B cell (primary cell): ENCODE measurements around the gene GUCD1. TPM values are rescaled to one million over a fixed set of nuclear protein-coding genes. Genes with fewer than 3 reads are reported as not detected.
"Not testable (repeated sequence)": the region's sequence is repeated elsewhere in the genome, so short reads cannot be mapped to it uniquely, and the experiment has no call there.

Source experiments
- ATAC-seq: fragments of 200-7000 bp; cut with Tn5 transposase; one replicate; pipeline ENCODE4 v1.10.0; 2021; ENCODE audit warnings: low read depth, mild to moderate bottlenecking, moderate number of reproducible peaks, moderate library complexity
- CTCF ChIA-PET: fragments of 350-600 bp; sonication (Branson Sonifier 250); formaldehyde crosslinking; loops from one replicate; lab custom pipeline; 2021; ENCODE audit warnings: antibody characterized with exemption, inconsistent platforms; lab: Charles Lee
- POLR2A ChIA-PET: fragments of 350-600 bp; sonication (Branson Sonifier 250); formaldehyde crosslinking; loops from one replicate; lab custom pipeline; 2021; ENCODE audit warnings: antibody characterized with exemption; lab: Charles Lee
- DNase-seq: peaks from one replicate; pipeline ENCODE4 v3.0.0; 2013
- H2AFZ ChIP-seq: 2 replicates; pipeline ENCODE4 v1.6.1; 2012; ENCODE audit warnings: mild to moderate bottlenecking, low read depth, low read length; ENCODE audit not compliant: insufficient read depth, poor library complexity, severe bottlenecking
- H3K27ac ChIP-seq, 2 donors: 1 replicate in 1 of 2; 2 replicates in 1 of 2; pipeline ENCODE4 v1.5.1; 2012 to 2013; ENCODE audit warnings: low read length in 2 of 2, mild to moderate bottlenecking in 2 of 2, moderate library complexity in 1 of 2
- H3K27me3 ChIP-seq, 4 experiments: fragments of 200-600 bp in 1 of 4; sonication (generic) in 1 of 4; replicated peaks in 1 of 4; 1 replicate in 2 of 4; 2 replicates in 2 of 4; pipeline versions ENCODE4 v1.6.1 to v1.7.0; 2013 to 2016; ENCODE audit warnings: low read length in 3 of 4, mild to moderate bottlenecking in 2 of 4, mixed read lengths in 1 of 4, moderate library complexity in 1 of 4; ENCODE audit not compliant: insufficient read depth in 4 of 4, control insufficient read depth in 3 of 4; ENCODE audit errors: control extremely low read depth in 1 of 4
- H3K36me3 ChIP-seq, 2 experiments: replicated peaks in 1 of 2; 1 replicate in 1 of 2; 2 replicates in 1 of 2; pipeline versions ENCODE4 v1.6.1 to v1.7.1; 2013; ENCODE audit warnings: low read length in 1 of 2; ENCODE audit not compliant: insufficient read depth in 2 of 2, control insufficient read depth in 1 of 2; ENCODE audit errors: control extremely low read depth in 1 of 2, extremely low read depth in 1 of 2
- H3K4me1 ChIP-seq, 2 donors: fragments of 200-600 bp in 1 of 2; sonication (generic) in 1 of 2; 1 replicate in 1 of 2; 2 replicates in 1 of 2; pipeline versions ENCODE4 v1.5.1 to v1.6.1; 2013 to 2017; ENCODE audit warnings: low read length in 2 of 2; ENCODE audit not compliant: control insufficient read depth in 2 of 2, insufficient read depth in 2 of 2
- H3K4me2 ChIP-seq: replicated peaks from 2 replicates; pipeline ENCODE3; 2012; ENCODE audit warnings: mild to moderate bottlenecking, low read depth, low read length; ENCODE audit not compliant: poor library complexity, severe bottlenecking
- H3K4me3 ChIP-seq, 5 experiments: fragments of 200-600 bp in 1 of 5; sonication (generic) in 1 of 5; 1 replicate in 3 of 5; 2 replicates in 2 of 5; pipeline versions ENCODE4 v1.5.1 to v1.7.0; 2011 to 2016; ENCODE audit warnings: low read length in 4 of 5, mild to moderate bottlenecking in 4 of 5, low read depth in 2 of 5, control low read depth in 1 of 5, moderate library complexity in 1 of 5; ENCODE audit not compliant: insufficient read depth in 1 of 5; ENCODE audit errors: control extremely low read depth in 1 of 5, extremely low read depth in 1 of 5
- H3K79me2 ChIP-seq: fragments of 200-600 bp; sonication (generic); one replicate; pipeline ENCODE4 v1.6.0; 2016; ENCODE audit warnings: low read length; ENCODE audit not compliant: control insufficient read depth, insufficient read depth
- H3K9ac ChIP-seq: fragments of 200-600 bp; sonication (generic); 2 replicates; pipeline ENCODE4 v1.6.1; 2017; ENCODE audit warnings: mild to moderate bottlenecking, low read length, moderate library complexity
- H3K9me3 ChIP-seq, 3 donors: one replicate each; pipeline versions ENCODE4 v1.6.1 to v1.7.1; 2013; ENCODE audit warnings: low read length in 2 of 3; ENCODE audit not compliant: control insufficient read depth in 2 of 3, insufficient read depth in 1 of 3; ENCODE audit errors: control extremely low read depth in 1 of 3
- H4K20me1 ChIP-seq: 2 replicates; pipeline ENCODE4 v1.6.0; 2012; ENCODE audit warnings: mild to moderate bottlenecking, low read length; ENCODE audit not compliant: insufficient read depth, control insufficient read depth, poor library complexity, severe bottlenecking
- H3K27ac Mint-ChIP-seq: one replicate; pipeline ENCODE4 v1.8.0; 2021; ENCODE audit warnings: mixed read lengths
- H3K27me3 Mint-ChIP-seq: one replicate; pipeline ENCODE4 v1.8.0; 2021; ENCODE audit warnings: mixed read lengths
- H3K4me1 Mint-ChIP-seq: one replicate; pipeline ENCODE4 v1.8.0; 2021; ENCODE audit warnings: mixed read lengths
- H3K4me3 Mint-ChIP-seq: one replicate; pipeline ENCODE4 v1.8.0; 2021; ENCODE audit warnings: mixed read lengths
- H3K9me3 Mint-ChIP-seq: one replicate; pipeline ENCODE4 v1.8.0; 2022; ENCODE audit warnings: mixed read lengths; ENCODE audit not compliant: insufficient read depth
- EZH2 ChIP-seq: IDR thresholded peaks from 2 replicates; pipeline ENCODE4 v1.6.1; 2012; ENCODE audit warnings: borderline replicate concordance, low read depth, mild to moderate bottlenecking, moderate library complexity, low read length; ENCODE audit not compliant: insufficient read depth, poor library complexity, severe bottlenecking
- WGBS: methylation state at CpG from one replicate; pipeline ENCODE4 v1.1.5; 2013; ENCODE audit warnings: missing lambda C conversion rate; ENCODE audit not compliant: insufficient coverage; 5-methylcytosine and 5-hydroxymethylcytosine counted together
- intact Hi-C: fragments of 100-400 bp; cut with micrococcal nuclease; formaldehyde crosslinking; loops from one replicate; pipeline ENCODE4 v1.10.0; 2022
- polyA plus RNA-seq: library from polyadenylated mRNA; depleted of rRNA; stranded (reverse); fragments of >200 nt; gene quantifications from 2 replicates; pipeline ENCODE4 v1.2.3, GENCODE V29; 2012
- total RNA-seq, 2 donors: library from RNA; stranded (reverse); fragments of 120-200 nt in 1 of 2; gene quantifications; 1 replicate in 1 of 2; 2 replicates in 1 of 2; pipeline versions ENCODE4 v1.2.3 to v1.2.4, GENCODE V29; 2013 to 2022
- TF ChIP-seq, protein P1 (sequence below): fragments of 200-600 bp; IDR thresholded peaks from one replicate; pipeline ENCODE4 v1.8.0; 2022; ENCODE audit warnings: antibody characterized with exemption, mild to moderate bottlenecking

GUCD1 gene
- total and polyA plus RNA-seq, 2 donors (not counting 1 experiment from before 2014, with no cell fraction given) = 257 to 378 TPM

DNA sequence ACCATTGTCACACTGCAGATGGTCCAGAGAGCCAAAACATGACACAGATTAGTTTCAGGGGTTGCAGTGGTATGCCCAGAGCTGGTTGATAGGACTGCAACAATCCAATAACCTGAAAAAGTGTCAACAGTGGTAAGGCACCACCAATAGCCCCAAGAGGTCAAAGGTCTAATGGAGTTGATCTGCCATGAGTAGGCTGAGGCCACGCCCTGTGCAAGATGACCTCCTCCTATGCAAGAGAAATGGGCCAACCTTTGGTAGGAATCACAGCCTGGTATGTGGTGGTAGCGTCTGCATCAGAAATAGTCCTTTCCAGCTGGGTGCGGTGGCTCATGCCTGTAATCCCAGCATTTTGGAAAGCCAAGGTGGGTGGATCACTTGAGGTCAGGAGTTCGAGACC lies 19.6 kb downstream of the GUCD1 start:
- H3K4me2 ChIP-seq = no peak overlapping the region
- peaks cover 0 to 24% of the 10 kb centered on the region in 2 experiments for H3K36me3 ChIP-seq
- Mint-ChIP-seq H3K9me3 (no peaks in the 10 kb centered on the region), H3K4me3 (no peak overlapping the region), H3K4me1 (peaks cover 11% of the 10 kb centered on the region), H3K27me3 (no peaks in the 10 kb centered on the region), H3K27ac (no peak overlapping the region)
- TF ChIP-seq, protein P1, sequence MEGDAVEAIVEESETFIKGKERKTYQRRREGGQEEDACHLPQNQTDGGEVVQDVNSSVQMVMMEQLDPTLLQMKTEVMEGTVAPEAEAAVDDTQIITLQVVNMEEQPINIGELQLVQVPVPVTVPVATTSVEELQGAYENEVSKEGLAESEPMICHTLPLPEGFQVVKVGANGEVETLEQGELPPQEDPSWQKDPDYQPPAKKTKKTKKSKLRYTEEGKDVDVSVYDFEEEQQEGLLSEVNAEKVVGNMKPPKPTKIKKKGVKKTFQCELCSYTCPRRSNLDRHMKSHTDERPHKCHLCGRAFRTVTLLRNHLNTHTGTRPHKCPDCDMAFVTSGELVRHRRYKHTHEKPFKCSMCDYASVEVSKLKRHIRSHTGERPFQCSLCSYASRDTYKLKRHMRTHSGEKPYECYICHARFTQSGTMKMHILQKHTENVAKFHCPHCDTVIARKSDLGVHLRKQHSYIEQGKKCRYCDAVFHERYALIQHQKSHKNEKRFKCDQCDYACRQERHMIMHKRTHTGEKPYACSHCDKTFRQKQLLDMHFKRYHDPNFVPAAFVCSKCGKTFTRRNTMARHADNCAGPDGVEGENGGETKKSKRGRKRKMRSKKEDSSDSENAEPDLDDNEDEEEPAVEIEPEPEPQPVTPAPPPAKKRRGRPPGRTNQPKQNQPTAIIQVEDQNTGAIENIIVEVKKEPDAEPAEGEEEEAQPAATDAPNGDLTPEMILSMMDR = no peak
- no peak for TF ChIP-seq EZH2
- H3K4me3 ChIP-seq = no peak overlapping the region
- intact Hi-C loops = no loop called here
- ChIA-PET POLR2A (no interaction called here), CTCF (no interaction called here)
- H3K4me1 ChIP-seq = no peaks in the 10 kb centered on the region
- no peak for DNase-seq
- no peak overlapping the region for H3K9ac ChIP-seq
- H3K27ac ChIP-seq = no peak overlapping the region
- WGBS = 96% methylated on average over 3 of the region's 4 CpGs
- no peaks in the 10 kb centered on the region for H3K27me3 ChIP-seq
- H2AFZ ChIP-seq = no peak overlapping the region
- peaks cover 18% of the 10 kb centered on the region for H4K20me1 ChIP-seq
- no peaks in the 10 kb centered on the region for H3K79me2 ChIP-seq
- H3K9me3 ChIP-seq = no peaks in the 10 kb centered on the region
- no peak for ATAC-seq

DNA sequence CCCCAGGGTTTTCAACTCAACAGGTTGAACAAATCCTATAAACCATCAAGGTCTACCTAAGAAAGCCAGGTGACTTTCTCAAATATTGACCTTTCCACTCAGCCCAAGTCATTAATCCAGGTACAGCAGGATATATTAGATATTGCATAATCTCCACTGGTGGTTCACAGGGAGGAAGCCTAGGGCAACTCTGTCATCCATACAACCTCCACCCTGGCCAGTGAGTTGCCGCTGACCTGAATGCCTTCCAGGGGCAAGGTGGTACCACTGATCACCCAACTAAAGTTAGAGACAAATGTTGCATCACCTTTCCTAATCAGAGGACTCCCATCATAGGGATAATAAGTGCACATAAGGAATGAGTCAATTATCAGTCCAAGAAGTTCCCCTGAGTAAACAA lies 22.9 kb downstream of the GUCD1 start:
- H2AFZ ChIP-seq = no peak overlapping the region
- no peaks in the 10 kb centered on the region for H3K9me3 Mint-ChIP-seq
- WGBS = no CpG with 5 or more reads among the region's 1 CpG
- DNase-seq = no peak
- H3K4me3 ChIP-seq = no peak overlapping the region
- H3K4me1 Mint-ChIP-seq = peaks cover 3% of the 10 kb centered on the region
- POLR2A ChIA-PET = no interaction called here
- no peak for ATAC-seq
- H3K4me3 Mint-ChIP-seq = no peak overlapping the region
- peaks cover 0 to 4% of the 10 kb centered on the region in 2 experiments for H3K36me3 ChIP-seq
- H3K9me3 ChIP-seq = no peaks in the 10 kb centered on the region
- H3K27ac Mint-ChIP-seq = no peak overlapping the region
- CTCF ChIA-PET = no interaction called here
- no peak overlapping the region for H3K4me2 ChIP-seq
- H3K9ac ChIP-seq = no peak overlapping the region
- no peaks in the 10 kb centered on the region for H3K4me1 ChIP-seq
- H3K27me3 Mint-ChIP-seq = no peaks in the 10 kb centered on the region
- no peaks in the 10 kb centered on the region for H3K79me2 ChIP-seq
- intact Hi-C loops = no loop called here
- no peak overlapping the region for H3K27ac ChIP-seq
- TF ChIP-seq EZH2 = no peak
- TF ChIP-seq, protein P1 = no peak
- H4K20me1 ChIP-seq = no peaks in the 10 kb centered on the region
- H3K27me3 ChIP-seq = no peaks in the 10 kb centered on the region

DNA sequence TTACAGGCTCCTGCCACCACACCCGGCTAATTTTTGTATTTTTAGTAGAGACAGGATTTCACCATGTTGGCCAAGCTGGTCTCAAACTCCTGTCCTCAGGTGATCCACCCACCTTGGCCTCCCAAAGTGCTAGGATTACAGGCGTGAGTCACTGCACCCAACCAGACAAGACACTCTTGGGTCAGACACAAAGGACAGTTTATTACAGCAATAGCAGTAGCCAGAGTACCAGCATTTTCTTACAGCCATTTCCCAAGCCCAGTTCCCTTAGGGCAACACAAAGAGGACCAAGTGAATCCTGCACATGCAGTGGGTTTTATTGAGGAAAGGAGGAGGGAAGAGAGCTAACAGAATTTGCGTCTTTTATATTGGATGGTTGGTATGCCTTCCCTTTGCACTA lies 24.0 kb downstream of the GUCD1 start:
- H4K20me1 ChIP-seq, H3K27me3 ChIP-seq, H2AFZ ChIP-seq, DNase-seq, H3K4me2 ChIP-seq, intact Hi-C loops, ATAC-seq, H3K27me3 Mint-ChIP-seq, H3K9me3 Mint-ChIP-seq, H3K4me3 ChIP-seq, H3K27ac Mint-ChIP-seq, H3K4me3 Mint-ChIP-seq, H3K9me3 ChIP-seq, H3K4me1 ChIP-seq, H3K36me3 ChIP-seq, H3K4me1 Mint-ChIP-seq, H3K79me2 ChIP-seq, H3K9ac ChIP-seq, H3K27ac ChIP-seq: not testable (repeated sequence)
- ChIA-PET POLR2A (interaction anchor here (0.6 kb wide), 1 partner anchor 10 kb away, joined by 4 read pairs; no protein-coding TSS in a partner anchor), CTCF (interaction anchor here (0.8 to 1.5 kb wide), 2 partner anchors 12 to 109 kb away, joined by 3 read pairs; no protein-coding TSS in a partner anchor)
- WGBS = 73% methylated on average over 2 of the region's 3 CpGs
